Activated CD8-positive, alpha-beta memory T cell treated with anti-CD3 and anti-CD28 coated beads for 24 hours (primary cell): ENCODE results near the gene SNAI1.

Experiments used
- DNase-seq: peaks from one replicate; pipeline ENCODE4 v3.0.0-alpha.2; 2020

SNAI1 gene

DNA sequence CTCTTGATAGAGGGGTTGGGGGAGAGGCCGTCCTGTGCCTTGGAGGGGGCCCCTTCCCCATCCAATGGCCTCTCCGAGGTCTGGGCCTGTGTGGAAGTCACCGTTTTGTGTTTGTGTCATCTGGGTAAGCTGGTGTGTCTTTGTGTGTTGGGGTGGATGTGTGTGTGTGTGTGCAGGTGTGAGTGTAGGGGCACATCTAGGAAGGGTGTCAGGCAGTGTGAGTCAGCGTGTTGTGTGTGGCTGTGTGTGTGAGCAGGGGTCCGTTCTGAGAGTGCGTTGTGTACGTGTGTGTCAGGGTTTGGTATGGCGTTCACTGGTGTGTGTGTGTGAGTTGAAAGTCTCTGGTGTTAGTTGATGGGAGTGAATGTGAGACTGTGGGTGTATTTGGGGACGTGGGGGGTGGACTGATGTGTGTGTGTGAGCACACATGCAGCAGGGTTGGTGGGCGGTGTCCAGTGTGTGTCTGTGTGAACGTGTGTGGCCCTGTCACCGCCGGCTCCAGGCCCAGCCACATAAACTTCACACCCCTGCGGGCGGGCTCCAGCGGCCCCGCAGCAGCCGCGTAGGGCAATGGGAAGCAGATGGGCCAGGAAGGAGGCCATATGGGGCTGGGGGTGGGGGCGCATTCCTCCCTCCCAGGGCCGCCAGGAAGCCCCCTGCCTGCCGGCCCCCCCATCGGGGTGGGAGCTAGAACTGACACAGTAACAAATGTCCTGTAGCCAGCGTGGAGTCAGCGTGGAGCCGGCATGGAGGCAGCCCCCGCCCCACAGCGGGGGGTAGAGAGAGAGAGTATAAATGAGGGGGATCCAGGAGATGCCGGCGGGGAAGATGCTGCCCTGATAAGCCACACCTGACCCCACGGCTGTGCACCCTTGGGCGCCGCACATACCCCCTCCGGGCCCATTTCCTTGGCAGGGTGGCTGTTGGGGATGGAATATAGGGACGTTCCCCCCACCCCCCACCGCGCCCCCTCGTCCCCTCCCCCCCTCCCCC, 32.1 kb downstream of the SNAI1 start:
- no peak for DNase-seq

DNA sequence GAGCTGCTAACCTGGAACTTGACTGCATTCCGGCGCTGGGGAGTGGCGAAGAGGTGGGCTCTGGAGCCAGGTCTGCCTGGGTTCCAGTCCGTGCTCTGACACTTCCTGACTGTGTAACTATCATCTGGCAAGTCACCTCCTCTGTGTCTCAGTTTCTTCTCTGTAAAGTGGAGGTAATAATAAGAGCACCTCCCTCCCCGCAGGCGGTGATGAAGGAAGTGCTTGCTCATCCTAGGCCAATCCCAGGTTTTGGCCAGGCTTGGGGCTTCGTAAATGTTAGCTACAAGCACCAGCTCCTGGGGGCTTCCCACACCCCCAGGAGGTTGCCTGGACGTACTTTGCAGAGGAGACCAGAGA, 32.8 kb downstream of the SNAI1 start:
- DNase-seq = no peak

DNA sequence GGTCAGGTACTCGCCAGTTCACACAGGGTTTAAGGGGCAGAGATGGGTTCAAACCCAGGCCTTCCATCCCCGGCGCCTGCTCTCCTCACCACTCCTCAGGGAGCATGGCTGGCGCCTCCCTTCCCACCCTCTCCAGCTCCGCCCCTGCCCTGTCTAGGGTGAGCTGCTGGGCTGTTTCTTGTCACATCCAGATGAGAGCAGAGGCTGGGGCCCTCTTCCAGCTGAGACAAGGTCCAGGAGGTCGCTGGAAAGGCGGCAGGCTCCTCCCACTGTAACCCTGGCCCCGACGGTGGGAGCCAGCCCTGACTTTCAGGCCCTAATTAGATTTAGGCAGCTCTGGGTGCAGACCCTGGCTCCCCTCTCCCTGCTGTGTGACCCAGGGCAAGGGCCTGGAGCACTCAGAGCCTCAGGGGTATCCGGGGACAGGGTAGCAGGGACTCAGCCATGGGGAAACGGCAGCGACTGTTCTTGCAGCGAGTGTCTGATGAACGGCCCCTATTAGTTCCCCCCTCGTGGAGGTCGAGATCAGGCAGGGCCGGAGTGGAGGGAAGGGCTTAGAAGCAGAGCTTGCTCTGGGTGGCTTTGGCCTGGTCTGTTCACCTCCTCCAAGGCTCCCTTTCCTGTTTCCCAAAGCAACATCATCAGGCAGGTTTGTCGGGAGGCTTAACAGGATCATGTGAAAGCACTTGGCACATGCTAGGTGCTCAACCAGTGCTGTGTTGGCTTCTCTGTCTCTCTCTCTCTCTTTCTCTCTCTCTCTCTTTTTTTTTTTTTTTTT, 33.4 kb downstream of the SNAI1 start:
- no peak for DNase-seq

DNA sequence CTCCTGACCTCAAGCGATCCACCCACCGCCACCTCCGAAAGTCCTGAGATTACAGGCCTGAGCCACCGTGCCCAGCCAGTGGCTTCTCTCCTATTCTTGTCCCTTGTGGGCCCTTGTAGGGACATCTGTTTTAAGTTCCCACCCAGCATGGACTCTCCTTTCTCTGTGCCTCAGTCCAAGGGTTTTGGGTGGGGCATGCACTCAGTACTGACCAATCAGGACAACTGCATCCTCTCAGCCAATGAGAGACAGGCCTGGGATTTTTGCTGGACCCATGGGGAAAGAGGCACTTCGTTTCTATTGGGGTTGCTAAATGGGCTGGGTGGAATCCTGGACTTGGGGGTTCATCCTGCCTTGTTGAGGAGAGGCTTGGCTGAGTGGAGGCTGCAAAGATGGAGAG, 34.4 kb downstream of the SNAI1 start:
- no peak for DNase-seq

DNA sequence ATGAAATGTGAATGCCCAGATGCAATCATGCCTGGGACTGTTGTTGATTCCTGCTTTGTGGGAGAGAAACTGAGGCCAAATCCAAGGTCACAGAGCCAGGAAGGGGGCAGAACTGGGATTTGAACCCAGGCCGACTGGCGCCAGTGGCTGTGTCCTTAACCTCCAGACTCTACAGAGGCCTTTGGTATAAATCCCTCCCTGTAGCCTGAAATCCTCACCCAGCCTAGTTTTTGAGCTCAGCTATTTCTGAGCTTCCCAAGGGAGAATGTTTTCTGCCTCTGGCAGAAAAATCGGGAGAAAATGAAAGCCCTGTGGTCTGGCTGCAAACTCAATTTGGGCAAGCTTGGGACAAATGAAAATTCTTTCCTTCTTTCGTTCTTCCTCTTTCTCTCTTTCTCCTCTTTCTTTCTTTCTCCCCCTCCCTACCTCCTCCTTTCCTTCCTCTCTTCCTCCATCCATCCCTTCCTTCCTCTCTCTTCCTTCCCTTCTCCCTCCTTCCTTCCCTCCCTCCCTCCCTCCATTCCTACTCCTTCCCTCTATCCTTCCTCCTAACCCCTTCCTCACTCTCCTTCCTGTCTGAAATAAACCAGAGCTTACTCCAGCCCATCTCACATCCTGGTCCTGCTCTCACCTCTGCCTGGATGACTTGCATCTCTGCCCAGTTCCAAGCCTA, 34.9 kb downstream of the SNAI1 start:
- DNase-seq = no peak

DNA sequence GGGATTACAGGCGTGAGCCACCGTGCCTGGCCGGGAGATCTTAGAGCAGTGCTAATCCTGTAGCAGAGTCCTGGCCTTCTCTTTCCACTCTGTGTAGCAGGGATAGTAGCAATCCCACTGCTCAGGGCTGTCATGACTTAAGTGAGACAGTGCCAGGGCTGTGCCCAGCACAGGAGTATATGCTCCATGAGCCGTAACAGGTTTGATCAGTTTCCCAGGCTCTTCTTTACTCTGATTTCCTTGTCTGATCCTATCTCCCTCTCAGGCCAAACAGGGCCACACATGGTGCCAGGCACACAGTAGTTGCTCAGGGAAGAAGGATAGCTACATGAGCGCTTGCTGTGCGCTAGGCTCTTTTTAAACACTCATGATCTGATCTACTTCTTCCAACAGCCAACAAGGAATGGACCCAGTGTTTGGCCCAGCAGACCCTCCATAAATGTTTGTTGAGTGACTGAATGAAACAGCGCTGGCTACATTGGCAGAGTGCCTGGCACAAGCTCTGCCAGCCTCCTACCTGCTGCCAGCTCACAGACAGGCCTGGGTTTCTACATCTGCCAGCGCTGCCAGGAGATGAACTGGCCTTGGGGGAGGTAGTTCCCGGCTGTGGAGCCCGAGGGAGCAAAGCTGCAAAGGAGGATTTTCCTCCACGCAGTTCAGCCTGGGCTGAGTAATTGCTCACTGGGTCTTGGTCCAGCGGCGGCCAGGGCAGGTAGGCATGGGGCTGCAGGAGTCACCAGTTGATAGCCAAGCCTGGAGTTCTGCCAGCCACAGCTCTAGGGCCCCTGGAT, 36.9 kb downstream of the SNAI1 start:
- DNase-seq = no peak

DNA sequence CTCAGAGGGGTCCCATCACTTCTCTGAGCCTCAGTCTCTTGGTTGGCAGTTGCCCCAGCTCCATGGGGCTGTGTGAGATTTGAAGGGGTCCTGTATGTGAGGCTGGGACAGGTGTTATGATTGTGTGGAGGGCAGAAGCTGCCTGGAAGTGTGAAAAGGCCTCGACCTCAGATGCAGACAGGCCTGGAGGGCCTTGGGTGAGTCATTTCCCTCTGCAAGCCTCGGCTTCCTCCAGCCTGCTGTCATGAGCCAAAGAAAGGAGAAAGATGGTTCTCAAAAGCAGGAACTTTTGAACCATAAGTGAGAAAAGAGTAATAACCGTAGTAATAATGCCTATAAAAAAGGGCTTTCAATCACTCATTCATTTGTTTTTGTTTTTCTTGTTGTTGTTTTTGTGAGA, 37.5 kb downstream of the SNAI1 start:
- no peak for DNase-seq

DNA sequence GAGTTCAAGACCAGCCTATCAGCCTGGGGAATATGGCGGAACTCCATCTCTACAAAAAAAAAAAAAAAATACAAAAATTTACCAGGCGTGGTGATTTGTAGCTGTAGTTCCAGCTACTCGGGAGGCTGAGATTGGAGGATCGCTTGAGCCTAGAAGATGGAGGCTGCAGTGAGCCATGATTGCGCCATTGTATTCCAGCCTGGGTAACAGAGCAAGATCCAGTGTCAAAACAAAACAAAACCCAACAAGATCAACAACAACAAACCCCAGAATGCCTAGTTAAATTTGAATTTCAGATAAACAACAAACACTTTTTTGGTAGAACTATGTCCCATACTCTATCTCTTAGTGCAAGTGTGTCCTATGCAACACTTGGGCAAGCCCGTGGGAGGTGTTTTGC, 39.9 kb downstream of the SNAI1 start:
- DNase-seq = no peak

DNA sequence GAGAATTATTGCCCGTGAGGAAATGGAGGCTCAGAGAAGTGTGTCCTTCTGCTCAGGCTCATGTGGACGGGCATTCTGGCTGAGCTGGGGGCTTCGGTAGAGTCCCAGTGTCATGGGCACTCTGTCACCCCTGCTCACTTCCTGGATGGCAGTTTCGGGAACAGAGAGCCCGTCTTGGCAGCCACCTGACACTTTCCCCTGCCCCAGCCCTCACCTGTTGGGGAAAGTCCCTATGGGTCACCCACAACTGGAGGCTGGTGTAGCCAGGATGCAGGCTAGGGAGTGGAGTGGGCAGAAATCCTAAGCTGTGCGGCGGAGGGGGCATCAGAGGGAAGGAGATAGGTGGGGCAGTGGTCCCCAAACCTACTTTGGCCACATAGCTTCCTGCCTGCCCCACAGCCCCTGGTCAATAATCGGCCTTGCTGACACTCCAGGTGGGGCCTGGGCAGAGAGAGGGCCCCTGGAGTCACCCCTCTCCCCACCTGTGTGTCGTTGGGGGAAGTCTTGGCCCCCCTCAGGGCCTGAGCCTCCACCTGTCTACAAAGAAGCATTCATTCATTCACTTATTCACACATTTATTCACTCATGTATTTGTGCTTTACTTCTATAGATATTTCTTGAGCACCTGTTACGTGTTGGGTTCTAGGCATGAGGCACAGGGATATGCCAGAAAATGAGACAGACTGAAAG, 40.5 kb downstream of the SNAI1 start:
- no peak for DNase-seq

DNA sequence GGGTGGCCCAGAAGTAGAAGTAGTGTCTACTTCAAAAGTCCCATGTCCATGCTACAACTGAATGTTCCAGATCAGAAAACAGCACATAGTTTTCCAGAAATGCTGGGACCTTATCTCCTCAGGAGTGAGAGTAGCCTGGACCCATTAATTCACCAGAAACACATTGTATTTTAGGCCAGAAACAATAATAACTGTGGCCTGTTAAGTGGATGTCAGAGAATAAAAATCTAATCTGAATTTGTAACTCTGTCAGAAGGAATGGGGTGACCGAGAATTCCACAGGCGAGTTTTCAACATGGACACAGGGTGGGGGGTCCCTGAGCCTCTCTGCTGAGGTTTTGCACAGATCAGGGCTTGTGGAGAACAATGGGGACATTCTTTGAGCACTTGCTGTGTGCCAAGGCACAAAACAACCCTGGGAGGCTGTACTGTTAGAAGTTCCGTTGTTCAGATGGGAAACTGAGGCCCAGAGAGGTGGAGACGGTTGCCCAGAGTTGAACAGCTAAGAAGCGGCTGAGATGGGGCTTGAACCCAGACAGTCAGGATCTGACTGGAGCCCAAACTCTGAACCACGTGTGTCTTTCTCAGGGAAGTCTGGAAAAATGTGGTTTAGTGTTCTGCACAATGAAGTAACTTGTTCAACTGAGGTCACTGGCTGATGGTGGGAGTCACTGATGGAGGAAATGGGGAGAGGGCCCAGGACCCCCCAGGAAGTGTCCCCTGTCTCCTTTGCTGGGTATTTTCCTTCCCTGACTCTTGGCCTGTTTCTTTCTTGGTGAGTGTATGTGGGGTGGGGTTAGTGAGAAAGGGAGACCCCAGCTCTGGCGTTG, 44.2 kb downstream of the SNAI1 start:
- no peak for DNase-seq

DNA sequence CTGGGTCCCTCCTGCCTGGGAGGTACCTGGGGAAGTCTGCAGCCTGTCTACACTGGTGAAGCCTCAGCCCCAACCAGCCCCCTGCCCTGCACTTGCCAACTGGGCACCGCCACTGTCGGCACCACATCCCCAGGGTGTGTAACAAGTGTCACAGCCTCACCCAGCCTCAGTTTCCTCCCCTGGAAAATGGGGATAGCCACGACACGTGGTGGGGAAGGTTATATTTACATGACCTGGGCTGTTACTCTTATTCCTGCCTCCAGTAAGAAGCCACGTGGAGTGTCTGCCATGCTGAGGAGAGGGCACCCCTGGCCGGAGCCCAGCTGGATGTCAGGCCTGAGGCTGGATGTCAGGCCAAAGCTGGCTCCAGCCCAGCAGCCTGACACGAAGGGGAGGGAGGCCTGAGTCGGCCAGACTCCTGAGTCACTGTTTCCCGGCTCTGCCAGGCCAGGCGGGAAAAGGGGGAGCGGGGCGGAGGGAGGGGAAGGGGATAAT, 44.9 kb downstream of the SNAI1 start:
- DNase-seq = no peak

DNA sequence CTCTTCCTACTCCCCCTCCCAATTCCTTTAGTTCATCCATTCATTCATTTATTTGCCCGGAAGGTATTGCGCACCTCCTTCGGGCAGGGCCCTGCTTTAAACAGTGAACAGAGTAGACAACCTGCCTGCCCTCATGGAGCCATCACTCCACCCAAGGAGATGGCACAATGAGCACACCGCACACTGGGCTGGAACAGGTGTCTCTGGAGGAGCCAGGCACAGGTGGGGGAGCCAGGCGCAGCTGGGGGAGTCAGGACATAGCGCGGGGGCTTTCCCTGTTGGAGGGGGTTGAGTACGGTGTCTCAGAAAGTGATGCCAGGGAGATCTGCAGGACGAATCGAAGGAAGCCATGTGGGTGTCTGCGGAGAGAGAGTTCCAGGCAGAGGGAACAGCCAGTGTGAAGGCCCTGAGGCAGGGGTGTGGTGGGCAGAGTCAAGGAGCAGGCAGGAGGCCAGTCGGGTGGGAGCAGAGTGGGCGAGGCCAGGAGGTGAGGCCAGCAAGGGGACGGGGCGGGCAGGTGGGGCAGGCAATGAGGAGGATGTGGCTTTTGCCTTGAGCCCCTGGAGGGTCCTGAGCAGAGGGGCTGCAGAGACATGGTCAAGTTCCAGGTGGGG, 46.4 kb downstream of the SNAI1 start:
- no peak for DNase-seq

DNA sequence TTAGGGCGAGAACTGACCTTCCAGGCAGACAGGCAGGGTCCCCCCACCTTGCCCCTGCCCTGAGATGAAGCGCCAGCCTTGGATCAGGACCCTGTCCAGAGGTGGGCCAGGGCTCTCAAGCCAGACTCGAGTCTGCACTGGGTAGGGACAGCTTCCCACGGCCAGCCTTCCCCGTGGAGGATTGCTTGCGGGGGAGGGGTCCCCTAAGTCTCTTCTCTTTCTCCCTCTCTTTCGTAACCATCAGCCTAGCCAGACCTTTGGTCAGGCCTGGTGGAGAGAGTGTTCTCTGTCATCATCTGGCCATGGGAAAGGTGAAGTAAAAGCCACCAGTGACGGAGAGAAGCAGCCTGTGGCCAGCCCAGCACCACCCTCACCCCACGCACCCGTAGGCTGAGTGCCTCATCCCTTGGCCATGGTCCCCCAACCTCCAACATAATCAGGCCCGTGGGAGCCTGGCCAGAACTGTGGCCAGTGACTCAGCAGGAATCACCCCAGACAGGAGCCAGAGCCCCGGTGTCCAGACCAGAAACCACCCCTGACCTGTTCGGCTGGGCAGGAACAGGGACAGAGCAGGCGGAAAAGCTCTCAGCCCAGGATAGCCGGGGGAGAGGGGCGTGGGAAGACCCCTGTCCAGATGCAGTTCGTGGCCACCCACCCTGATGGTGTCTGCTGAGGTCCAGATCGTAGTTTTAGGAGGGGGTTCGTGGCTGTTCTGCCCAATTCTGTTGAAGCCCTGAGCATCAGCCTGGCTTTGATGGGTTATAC, 47.1 kb downstream of the SNAI1 start:
- no peak for DNase-seq

DNA sequence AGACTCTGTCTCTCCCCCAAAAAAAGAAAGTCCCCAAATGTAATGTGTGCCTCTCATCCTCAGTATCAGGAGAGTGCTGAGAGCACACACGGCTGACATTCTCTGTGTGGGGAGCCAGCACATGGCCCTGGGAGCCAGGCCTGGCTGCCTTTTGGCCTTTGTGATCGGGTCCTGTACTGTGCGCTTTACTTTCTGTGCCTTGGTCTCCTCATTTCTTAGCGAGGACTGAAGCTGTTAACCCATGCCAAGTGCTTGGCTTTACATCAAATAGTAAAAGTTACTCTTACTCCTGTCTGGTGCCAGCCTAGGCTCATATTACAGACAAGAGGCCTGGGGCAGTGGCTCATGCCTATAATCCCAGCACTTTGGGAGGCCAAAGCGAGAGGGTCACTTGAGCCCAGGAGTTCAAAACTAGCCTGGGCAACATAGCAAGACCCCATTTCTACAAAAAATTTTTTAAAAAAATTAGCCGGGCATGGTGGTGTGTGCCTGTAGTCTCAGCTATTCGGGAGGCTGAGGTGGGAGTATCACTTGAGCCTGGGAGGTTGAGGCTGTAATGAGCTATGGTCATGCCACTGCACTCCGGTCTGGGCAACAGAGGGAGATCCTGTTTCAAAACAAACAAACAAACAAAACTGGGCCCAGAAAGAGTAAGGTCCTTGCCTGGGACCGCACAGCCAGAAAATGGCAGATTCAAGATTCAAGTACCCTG, 50.3 kb downstream of the SNAI1 start:
- DNase-seq = no peak

DNA sequence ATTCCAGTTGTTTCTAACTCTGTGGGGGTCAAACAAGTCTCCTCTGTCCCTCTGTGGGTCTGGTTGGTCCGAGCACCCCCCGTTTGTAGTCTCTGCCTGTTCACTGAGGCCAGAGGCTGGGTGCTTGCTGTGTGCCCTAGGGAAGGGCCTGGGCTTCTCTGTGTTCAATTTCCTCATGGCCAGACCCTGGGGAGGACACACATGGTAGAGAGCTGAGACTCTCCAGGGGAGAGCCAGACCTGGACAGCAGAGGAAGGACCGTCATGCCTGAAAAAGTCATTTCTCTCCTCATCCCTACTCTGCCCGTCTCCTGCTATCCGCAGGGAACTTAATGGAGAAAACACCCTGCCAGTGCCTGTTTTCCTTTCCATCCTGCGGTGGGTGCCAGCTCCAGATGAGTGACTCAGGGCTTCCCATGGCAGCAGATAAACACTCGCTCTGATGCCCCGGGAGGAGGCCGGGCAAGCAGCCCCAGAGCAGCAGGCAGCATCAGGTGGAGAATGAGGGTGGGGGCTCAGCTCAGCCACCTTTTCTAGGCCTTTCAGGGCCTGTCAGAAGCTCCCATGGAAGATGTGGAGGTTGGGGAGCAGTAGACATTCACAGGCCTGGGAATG, 51.9 kb downstream of the SNAI1 start:
- DNase-seq = no peak

DNA sequence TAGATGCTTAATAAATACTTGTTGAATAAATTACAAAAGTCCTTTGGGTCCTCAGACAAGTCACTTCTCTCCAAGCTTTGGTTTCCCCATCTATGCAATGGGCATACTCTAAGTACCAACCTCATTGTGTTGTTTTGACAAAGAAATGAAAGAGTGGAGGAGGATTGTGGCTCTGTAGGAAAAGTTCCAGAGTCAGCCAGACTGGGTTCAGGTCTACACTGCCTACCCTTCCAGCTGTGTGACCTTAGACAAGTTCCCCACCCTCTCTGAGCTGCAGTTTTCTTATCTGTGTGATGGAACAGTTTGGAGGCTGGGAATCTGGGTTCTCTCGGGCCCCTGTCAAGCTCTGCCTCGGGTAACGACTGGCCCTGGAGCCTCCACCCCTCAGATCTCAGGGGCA, 53.9 kb downstream of the SNAI1 start:
- no peak for DNase-seq

DNA sequence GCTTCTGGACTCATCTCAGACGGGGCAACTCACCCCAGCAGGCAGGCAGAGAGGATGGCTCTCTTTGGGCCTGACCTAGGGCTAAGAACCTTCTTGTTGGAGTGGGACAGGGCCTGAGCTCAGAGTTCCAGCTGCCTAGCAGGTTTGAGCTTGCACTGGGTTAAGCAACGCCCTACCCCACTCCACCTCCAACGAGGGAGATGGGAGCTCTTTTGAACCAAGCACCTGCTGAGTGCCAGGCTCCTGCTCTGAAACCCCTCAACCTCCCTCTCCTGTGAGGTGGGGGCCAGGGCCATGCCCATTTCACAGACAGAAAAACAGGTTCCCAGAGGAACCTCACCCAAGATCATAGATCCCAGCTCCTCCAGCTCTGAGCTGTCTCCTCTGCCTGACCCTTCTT, 54.3 kb downstream of the SNAI1 start:
- no peak for DNase-seq

DNA sequence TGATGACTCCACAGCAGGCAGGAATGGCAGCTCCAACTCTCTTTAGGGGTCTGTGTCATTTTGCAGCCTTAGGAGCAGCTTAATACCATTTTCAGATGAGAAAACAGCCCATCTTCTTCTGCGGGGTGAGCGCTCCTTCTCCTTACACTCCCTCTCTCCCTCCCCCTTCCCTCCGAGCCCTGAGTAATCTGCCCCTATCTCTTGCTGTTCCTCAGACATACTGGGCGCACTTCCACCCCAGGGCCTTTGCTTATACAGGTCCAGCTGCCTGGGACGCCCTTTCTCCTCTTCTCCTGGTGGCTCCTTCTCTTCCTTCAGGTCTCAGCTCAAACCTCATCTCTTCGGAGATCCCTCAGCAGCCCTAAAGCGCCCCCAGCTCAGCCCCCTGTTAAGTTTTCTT, 54.8 kb downstream of the SNAI1 start:
- DNase-seq = no peak

DNA sequence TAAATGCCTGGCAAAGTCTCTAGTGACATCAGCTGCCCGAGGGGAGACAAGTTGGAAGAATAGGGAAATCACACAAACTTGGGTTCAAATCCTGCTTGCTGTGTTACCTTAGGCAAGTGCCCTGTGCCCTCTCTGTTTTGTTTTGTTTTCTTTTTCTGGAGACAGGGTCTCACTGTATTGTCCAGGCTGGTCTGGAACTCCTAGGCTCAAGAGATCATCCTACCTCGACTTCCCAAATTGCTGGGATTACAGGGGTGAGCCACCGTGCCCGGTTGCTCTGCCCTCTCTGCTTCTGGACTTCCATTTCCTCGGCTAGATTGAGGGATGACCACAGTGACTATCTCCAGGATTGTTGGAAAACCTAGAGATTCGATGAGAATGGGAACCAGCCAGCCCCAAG, 55.4 kb downstream of the SNAI1 start:
- no peak for DNase-seq
